GM12872 (cell line): ENCODE results near the gene MAPKAPK2.

Experiments used
- CTCF ChIP-seq: IDR thresholded peaks from 3 replicates; pipeline ENCODE4 v1.5.1; 2011; ENCODE audit warnings: low read depth, mild to moderate bottlenecking, low read length, moderate library complexity; ENCODE audit not compliant: insufficient read depth

The MAPKAPK2 gene

GRCh38 chr1:206656936-206657335 is 27.8 kb upstream of the MAPKAPK2 start:
- TF ChIP-seq CTCF = no peak

- TF ChIP-seq CTCF = no peak
Measured at GRCh38 chr1:206657751-206658150, 27.0 kb upstream of the MAPKAPK2 start.

GRCh38 chr1:206658264-206658980 is 26.3 kb upstream of the MAPKAPK2 start:
- TF ChIP-seq CTCF = peak; percentile 99

- TF ChIP-seq CTCF = no peak
Measured at GRCh38 chr1:206658981-206659273, 25.8 kb upstream of the MAPKAPK2 start.

- TF ChIP-seq CTCF = no peak
Measured at GRCh38 chr1:206660136-206660535, 24.6 kb upstream of the MAPKAPK2 start.

- TF ChIP-seq CTCF = no peak
Measured at GRCh38 chr1:206661161-206661820, 23.4 kb upstream of the MAPKAPK2 start.

- TF ChIP-seq CTCF = no peak
Measured at GRCh38 chr1:206662396-206663092, 22.2 kb upstream of the MAPKAPK2 start.
